K562 treated with DMSO at 1 percent for 24 hours (cell line): ENCODE results near the gene MAN2B2. TPM values are rescaled to one million over a fixed set of nuclear protein-coding genes. Genes with fewer than 3 reads are reported as not detected.

ENCODE experiments used
- total RNA-seq: library from RNA; unstranded; fragments of 300-600 nt; gene quantifications from 2 replicates; pipeline ENCODE4 v1.2.3, GENCODE V29; 2022; ENCODE audit warnings: low read depth; ENCODE audit not compliant: insufficient read depth

MAN2B2 gene
- total RNA-seq, result 28.8 and 29.5 TPM in 2 replicates

GRCh38 chr4:6574747-6575502 lies at the start of gene MAN2B2:
TSS of gene MAN2B2 (plus strand) at chr4:6575189. CDS start at chr4:6575211, 22 bp downstream.

GRCh38 chr4:6640292-6641163 lies 65.5 kb downstream of the MAN2B2 start, which contains the start of gene MRFAP1:
TSS of gene MRFAP1 (plus strand) at chr4:6640685. CDS start at chr4:6640863, 178 bp downstream.

Other genes with a start within 250 kb of the MAN2B2 start
- gene PPP2R2C, start 102.6 kb upstream of the MAN2B2 start, total RNA-seq, result not detected in 2 replicates
- 452 and 457 TPM in 2 replicates for gene MRFAP1, start 65.5 kb downstream of the MAN2B2 start, total RNA-seq
- 22.9 and 35.6 TPM in 2 replicates for gene S100P, start 118.7 kb downstream of the MAN2B2 start, total RNA-seq
- gene MRFAP1L1, start 134.7 kb downstream of the MAN2B2 start, total RNA-seq, result 81.8 and 90.0 TPM in 2 replicates
- gene BLOC1S4, start 141.0 kb downstream of the MAN2B2 start, total RNA-seq, result 45.5 and 52.3 TPM in 2 replicates
- gene KIAA0232, start 207.5 kb downstream of the MAN2B2 start, total RNA-seq, result 7.1 and 11.6 TPM in 2 replicates